ENCODE data around the gene PPP1R9A.

Gene PPP1R9A

GRCh38 chr7:95095966-95096540, 188.7 kb downstream of the PPP1R9A start:
- TF ChIP-seq, protein P1, sequence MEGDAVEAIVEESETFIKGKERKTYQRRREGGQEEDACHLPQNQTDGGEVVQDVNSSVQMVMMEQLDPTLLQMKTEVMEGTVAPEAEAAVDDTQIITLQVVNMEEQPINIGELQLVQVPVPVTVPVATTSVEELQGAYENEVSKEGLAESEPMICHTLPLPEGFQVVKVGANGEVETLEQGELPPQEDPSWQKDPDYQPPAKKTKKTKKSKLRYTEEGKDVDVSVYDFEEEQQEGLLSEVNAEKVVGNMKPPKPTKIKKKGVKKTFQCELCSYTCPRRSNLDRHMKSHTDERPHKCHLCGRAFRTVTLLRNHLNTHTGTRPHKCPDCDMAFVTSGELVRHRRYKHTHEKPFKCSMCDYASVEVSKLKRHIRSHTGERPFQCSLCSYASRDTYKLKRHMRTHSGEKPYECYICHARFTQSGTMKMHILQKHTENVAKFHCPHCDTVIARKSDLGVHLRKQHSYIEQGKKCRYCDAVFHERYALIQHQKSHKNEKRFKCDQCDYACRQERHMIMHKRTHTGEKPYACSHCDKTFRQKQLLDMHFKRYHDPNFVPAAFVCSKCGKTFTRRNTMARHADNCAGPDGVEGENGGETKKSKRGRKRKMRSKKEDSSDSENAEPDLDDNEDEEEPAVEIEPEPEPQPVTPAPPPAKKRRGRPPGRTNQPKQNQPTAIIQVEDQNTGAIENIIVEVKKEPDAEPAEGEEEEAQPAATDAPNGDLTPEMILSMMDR (IDR thresholded peaks at IDR 0.05; ENCODE audit: low read depth, low read length): no peak
- no peak overlapping the region for H3K4me3 ChIP-seq (ENCODE audit: low read depth, low read length)

- TF ChIP-seq, protein P1 (IDR thresholded peaks at IDR 0.05; ENCODE audit: low read depth, low read length): no peak
- no peak overlapping the region for H3K4me3 ChIP-seq (ENCODE audit: low read depth, low read length)
Measured at GRCh38 chr7:95097291-95097690, 189.9 kb downstream of the PPP1R9A start.

DNA sequence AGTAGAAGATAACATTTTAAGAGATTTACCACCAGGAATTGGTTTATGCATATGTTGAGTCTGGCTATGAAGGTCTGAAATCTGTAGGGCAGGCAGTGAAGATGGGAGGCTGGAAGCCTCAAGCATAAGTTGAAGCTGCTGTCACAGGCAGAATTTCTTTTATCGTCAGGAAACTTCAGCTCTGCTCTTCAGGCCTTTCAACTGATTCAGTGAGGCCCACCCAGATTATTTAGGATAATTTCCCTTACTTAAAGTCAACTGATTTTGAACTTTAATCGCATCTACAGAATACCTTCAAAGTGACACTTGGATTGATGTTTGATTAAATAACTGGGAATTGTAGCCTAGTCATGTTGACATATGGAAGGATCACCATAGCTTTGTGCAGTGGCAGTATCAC, 190.5 kb downstream of the PPP1R9A start:
- H3K4me3 ChIP-seq (ENCODE audit: low read depth, low read length): no peak overlapping the region
- TF ChIP-seq, protein P1 (IDR thresholded peaks at IDR 0.05; ENCODE audit: low read depth, low read length): no peak

GRCh38 chr7:95099106-95099505, 191.7 kb downstream of the PPP1R9A start:
- H3K4me3 ChIP-seq (ENCODE audit: low read depth, low read length): no peak overlapping the region
- TF ChIP-seq, protein P1 (IDR thresholded peaks at IDR 0.05; ENCODE audit: low read depth, low read length): no peak

DNA sequence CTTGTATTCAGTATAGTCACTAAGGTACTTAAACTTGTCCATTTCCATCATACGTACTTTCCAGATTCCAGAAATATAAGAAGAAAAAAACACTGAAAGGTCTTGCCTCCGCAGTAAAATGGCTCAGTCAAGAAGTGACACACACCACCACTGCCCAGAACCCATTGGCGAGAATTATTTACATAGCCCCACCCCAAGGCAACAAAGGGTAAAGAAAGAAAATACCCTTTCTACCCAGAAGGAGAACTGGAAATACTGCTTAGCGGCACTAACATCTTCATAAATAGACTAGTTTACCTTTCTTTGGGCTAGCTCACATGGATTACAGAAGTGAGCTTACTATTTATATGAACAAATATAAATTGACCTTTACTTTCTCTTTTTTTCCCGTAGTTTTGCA, 194.0 kb downstream of the PPP1R9A start:
- TF ChIP-seq, protein P1 (IDR thresholded peaks at IDR 0.05; ENCODE audit: low read depth, low read length): no peak
- H3K4me3 ChIP-seq (ENCODE audit: low read depth, low read length): no peak overlapping the region

GRCh38 chr7:95102662-95103061, 195.3 kb downstream of the PPP1R9A start:
- TF ChIP-seq, protein P1 (IDR thresholded peaks at IDR 0.05; ENCODE audit: low read depth, low read length): no peak
- H3K4me3 ChIP-seq (ENCODE audit: low read depth, low read length): no peak overlapping the region

DNA sequence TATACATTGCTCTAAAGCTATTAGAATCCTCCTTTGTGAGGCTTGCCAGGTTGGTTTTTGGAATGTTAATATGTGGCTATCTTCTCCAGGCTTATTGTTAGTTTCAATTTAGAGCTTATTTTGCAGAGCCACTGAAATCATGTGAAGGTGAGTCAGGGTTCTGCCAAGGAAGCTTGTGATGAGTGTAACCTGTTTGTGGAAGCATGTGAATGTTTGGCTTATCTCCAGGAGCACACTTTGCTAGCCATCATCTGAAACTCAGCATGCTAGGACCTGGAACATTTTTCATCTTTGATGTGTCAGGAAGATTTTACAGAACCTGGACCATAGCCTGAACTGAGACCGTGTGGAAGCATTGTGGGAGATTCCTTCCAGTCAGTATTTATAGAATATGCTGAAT, 197.3 kb downstream of the PPP1R9A start:
- TF ChIP-seq, protein P1 (IDR thresholded peaks at IDR 0.05; ENCODE audit: low read depth, low read length): no peak
- no peak overlapping the region for H3K4me3 ChIP-seq (ENCODE audit: low read depth, low read length)

All from WI38 (cell line).